Parathyroid adenoma (tissue), 2 donors: ENCODE data around the gene PTH1R.

Experiments used
- H2AFZ ChIP-seq: fragments of 300-600 bp; sonication (generic); one replicate; pipeline ENCODE4 v1.7.0; 2017; ENCODE audit warnings: antibody characterized with exemption, mild to moderate bottlenecking
- H3K27ac ChIP-seq: fragments of 300-600 bp; sonication (generic); one replicate; pipeline ENCODE4 v1.7.0; 2017
- H3K27me3 ChIP-seq: fragments of 300-600 bp; sonication (generic); one replicate; pipeline ENCODE4 v1.7.0; 2017; ENCODE audit warnings: low read length; ENCODE audit not compliant: control insufficient read depth, insufficient read depth
- H3K36me3 ChIP-seq: fragments of 300-600 bp; sonication (generic); one replicate; pipeline ENCODE4 v1.7.0; 2017; ENCODE audit warnings: low read length; ENCODE audit not compliant: control insufficient read depth, insufficient read depth
- H3K4me1 ChIP-seq: fragments of 300-600 bp; sonication (generic); one replicate; pipeline ENCODE4 v1.7.0; 2017; ENCODE audit warnings: control low read depth
- H3K4me2 ChIP-seq: fragments of 300-600 bp; sonication (generic); one replicate; pipeline ENCODE4 v1.7.0; 2017; ENCODE audit warnings: low read length
- H3K4me3 ChIP-seq: fragments of 300-600 bp; sonication (generic); one replicate; pipeline ENCODE4 v1.7.0; 2017; ENCODE audit warnings: low read depth, low read length
- H3K79me2 ChIP-seq: fragments of 300-600 bp; sonication (generic); one replicate; pipeline ENCODE4 v1.7.0; 2017; ENCODE audit warnings: control low read depth
- H3K9ac ChIP-seq: fragments of 300-600 bp; sonication (generic); one replicate; pipeline ENCODE4 v1.7.0; 2017; ENCODE audit warnings: mild to moderate bottlenecking
- H3K9me3 ChIP-seq: fragments of 300-600 bp; sonication (generic); one replicate; pipeline ENCODE4 v1.7.0; 2017; ENCODE audit warnings: low read length; ENCODE audit not compliant: control insufficient read depth
- CTCF ChIP-seq: fragments of 300-600 bp; sonication (generic); IDR thresholded peaks from one replicate; pipeline ENCODE4 v1.7.0; 2017; ENCODE audit warnings: antibody characterized with exemption, mild to moderate bottlenecking
- donor health status: primary hyperparathyroidism.

The PTH1R gene

GRCh38 chr3:46935989-46936558 is 58.6 kb downstream of the PTH1R start:
- Histone ChIP-seq H3K27me3 (no peaks in the 10 kb centered on the region), H3K79me2 (peaks cover 43% of the 10 kb centered on the region), H3K4me3 (no peak overlapping the region), H3K27ac (peak overlapping the region; percentile 81), H3K4me2 (no peak overlapping the region), H3K36me3 (no peaks in the 10 kb centered on the region), H2AFZ (no peak overlapping the region), H3K4me1 (peaks cover 67% of the 10 kb centered on the region), H3K9ac (no peak overlapping the region), H3K9me3 (no peaks in the 10 kb centered on the region)
- no peak for TF ChIP-seq CTCF

GRCh38 chr3:46936733-46937250 is 59.3 kb downstream of the PTH1R start:
- H3K4me1 ChIP-seq, result peaks cover 61% of the 10 kb centered on the region

GRCh38 chr3:46938118-46938517 is 60.6 kb downstream of the PTH1R start:
- Histone ChIP-seq H2AFZ (no peak overlapping the region), H3K9ac (no peak overlapping the region), H3K9me3 (no peaks in the 10 kb centered on the region), H3K27me3 (no peaks in the 10 kb centered on the region), H3K79me2 (peaks cover 42% of the 10 kb centered on the region), H3K27ac (peak overlapping the region; percentile 76), H3K36me3 (no peaks in the 10 kb centered on the region), H3K4me1 (peaks cover 59% of the 10 kb centered on the region), H3K4me3 (no peak overlapping the region), H3K4me2 (no peak overlapping the region)
- no peak for TF ChIP-seq CTCF

More at GRCh38 chr3:46936733-46937250, 59.3 kb downstream of the PTH1R start:
- H3K4me3 ChIP-seq, result no peak overlapping the region
- H3K9me3 ChIP-seq, result no peaks in the 10 kb centered on the region
- no peak overlapping the region for H3K27ac ChIP-seq
- H3K36me3 ChIP-seq, result no peaks in the 10 kb centered on the region
- no peaks in the 10 kb centered on the region for H3K27me3 ChIP-seq
- H3K9ac ChIP-seq, result no peak overlapping the region
- no peak for TF ChIP-seq CTCF
- H2AFZ ChIP-seq, result no peak overlapping the region
- peaks cover 43% of the 10 kb centered on the region for H3K79me2 ChIP-seq
- H3K4me2 ChIP-seq, result no peak overlapping the region

- Histone ChIP-seq H3K9me3 (no peaks in the 10 kb centered on the region), H3K4me2 (no peak overlapping the region), H3K79me2 (peaks cover 46% of the 10 kb centered on the region), H2AFZ (no peak overlapping the region), H3K9ac (no peak overlapping the region), H3K27ac (peak overlapping the region; percentile 76), H3K4me3 (no peak overlapping the region), H3K27me3 (no peaks in the 10 kb centered on the region), H3K4me1 (peaks cover 63% of the 10 kb centered on the region), H3K36me3 (no peaks in the 10 kb centered on the region)
- no peak for TF ChIP-seq CTCF
These were observed 62.3 kb downstream of the PTH1R start for GRCh38 chr3:46939578-46940445.
